ENCODE data around the gene PRKCZ. TPM values are rescaled to one million over a fixed set of nuclear protein-coding genes. Genes with fewer than 3 reads are reported as not detected.

PRKCZ gene
- total and polyA plus RNA-seq, 2 experiments from 2014 or later, result 26.2 to 36.9 TPM

GRCh38 chr1:2024451-2024850, 25.8 kb upstream of the PRKCZ start:
- Histone ChIP-seq H2AFZ (no peak overlapping the region), H3K4me2 (no peak overlapping the region), H3K27ac (ENCODE audit: low read depth) (no peak overlapping the region), H4K20me1 (replicated peaks; ENCODE audit: insufficient read depth) (no peaks in the 10 kb centered on the region), H3K9me2 (ENCODE audit: insufficient read depth) (no peaks in the 10 kb centered on the region), H3K36me3 (ENCODE audit: insufficient read depth) (no peaks in the 10 kb centered on the region), H3F3A (replicated peaks; ENCODE audit: low read depth) (no peaks in the 10 kb centered on the region), H3K4me1 (ENCODE audit: insufficient read depth) (no peaks in the 10 kb centered on the region), H3K79me2 (replicated peaks; ENCODE audit: insufficient read depth) (no peaks in the 10 kb centered on the region), H3K4me3 (no peak overlapping the region), H3K27me3 (ENCODE audit: insufficient read depth) (peaks cover 14% of the 10 kb centered on the region)
- DNase-seq (ENCODE audit: low spot score) (no peak), ATAC-seq (no peak)
- H3K27me3 Mint-ChIP-seq (ENCODE audit: insufficient read depth, low read depth, poor library complexity), result peaks cover 25% of the 10 kb centered on the region
- no peaks in the 10 kb centered on the region for H3K9me3 Mint-ChIP-seq
- TF ChIP-seq ZNF331 (CRISPR knock-in tag; IDR thresholded peaks at IDR 0.05; ENCODE audit: low read depth), result no peak
- no peak for TF ChIP-seq POLR2AphosphoS5 (IDR thresholded peaks at IDR 0.05; ENCODE audit: low read depth)
- no peak for TF ChIP-seq CTCF (conservative IDR thresholded peaks at IDR 0.05; ENCODE audit: low read depth in 2 of 2)
- no peak for TF ChIP-seq REST (IDR thresholded peaks at IDR 0.05; ENCODE audit: unreplicated experiment)
- no peak for TF ChIP-seq ETS1 (IDR thresholded peaks at IDR 0.05)
- no peak for TF ChIP-seq EZH2 (IDR thresholded peaks at IDR 0.05; ENCODE audit: low read depth, unreplicated experiment)
- no peak for TF ChIP-seq EZH2phosphoT487 (IDR thresholded peaks at IDR 0.05; ENCODE audit: unreplicated experiment)
- TF ChIP-seq JUNB (IDR thresholded peaks at IDR 0.05; ENCODE audit: unreplicated experiment), result no peak
- no peak for TF ChIP-seq NANOG (IDR thresholded peaks at IDR 0.05; ENCODE audit: borderline replicate concordance)
- TF ChIP-seq ZNF114 (CRISPR knock-in tag; IDR thresholded peaks at IDR 0.05), result no peak
- no peak for TF ChIP-seq CREB1 (CRISPR knock-in tag; IDR thresholded peaks at IDR 0.05; ENCODE audit: low read depth)
- no peak for TF ChIP-seq STAT1 (IDR thresholded peaks at IDR 0.05; ENCODE audit: unreplicated experiment)
- TF ChIP-seq ZNF462 (CRISPR knock-in tag; IDR thresholded peaks at IDR 0.05), result no peak
- no peak overlapping the region for H3K4me3 Mint-ChIP-seq
- H3K4me1 Mint-ChIP-seq, result no peaks in the 10 kb centered on the region
- no peaks in the 10 kb centered on the region for H3K36me3 Mint-ChIP-seq (ENCODE audit: low read depth)
- no peak overlapping the region for H3K27ac Mint-ChIP-seq
